Measurements from ENCODE around the gene UNC13B.

- TF ChIP-seq CTCF (IDR thresholded peaks at IDR 0.05): no peak
- no peak for TF ChIP-seq POLR2A (IDR thresholded peaks at IDR 0.05)
- TF ChIP-seq POLR2AphosphoS5 (IDR thresholded peaks at IDR 0.05): no peak
These were observed 204.8 kb downstream of the UNC13B start for GRCh38 chr9:35366627-35367026.

All from sigmoid colon (tissue), 4 donors.